22Rv1 (cell line): Measurements from ENCODE around the gene TMEM184A.

Source experiments
- H3K27ac ChIP-seq: fragments of 450-650 bp; 2 replicates; pipeline ENCODE4 v1.5.1; 2017
- CTCF ChIP-seq: fragments of 450-650 bp; IDR thresholded peaks from 2 replicates; pipeline ENCODE4 v1.5.1; 2017; ENCODE audit warnings: mild to moderate bottlenecking
- ZFX ChIP-seq: fragments of 450-650 bp; IDR thresholded peaks from 2 replicates; pipeline ENCODE4 v1.6.1; 2017; ENCODE audit warnings: antibody characterized with exemption, borderline replicate concordance

Gene TMEM184A

DNA sequence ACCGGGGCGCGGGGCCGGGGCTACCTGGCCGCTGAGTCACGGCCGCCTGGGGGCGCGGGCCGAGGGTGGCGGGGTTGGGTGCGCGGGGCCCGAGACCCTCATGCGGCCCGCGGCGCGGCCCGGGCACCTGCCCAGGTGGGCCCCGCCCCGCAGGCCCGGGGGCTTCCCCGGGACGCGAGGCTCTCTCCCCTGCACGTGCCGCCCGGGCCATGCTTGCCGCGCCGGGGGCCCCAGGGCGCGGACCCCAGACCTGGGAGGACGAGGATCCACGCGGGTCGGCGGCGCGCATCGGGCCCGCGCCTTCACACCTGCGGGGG is 25.1 kb downstream of the TMEM184A start:
- TF ChIP-seq CTCF: no peak
- TF ChIP-seq ZFX: no peak
- H3K27ac ChIP-seq: peak overlapping the region; percentile 93

- H3K27ac ChIP-seq: peak overlapping the region; percentile 93; the same call in 1 of the 2 replicates
- TF ChIP-seq ZFX: no peak
- no peak for TF ChIP-seq CTCF
These were observed 26.5 kb downstream of the TMEM184A start for GRCh38 chr7:1529383-1530116.

DNA sequence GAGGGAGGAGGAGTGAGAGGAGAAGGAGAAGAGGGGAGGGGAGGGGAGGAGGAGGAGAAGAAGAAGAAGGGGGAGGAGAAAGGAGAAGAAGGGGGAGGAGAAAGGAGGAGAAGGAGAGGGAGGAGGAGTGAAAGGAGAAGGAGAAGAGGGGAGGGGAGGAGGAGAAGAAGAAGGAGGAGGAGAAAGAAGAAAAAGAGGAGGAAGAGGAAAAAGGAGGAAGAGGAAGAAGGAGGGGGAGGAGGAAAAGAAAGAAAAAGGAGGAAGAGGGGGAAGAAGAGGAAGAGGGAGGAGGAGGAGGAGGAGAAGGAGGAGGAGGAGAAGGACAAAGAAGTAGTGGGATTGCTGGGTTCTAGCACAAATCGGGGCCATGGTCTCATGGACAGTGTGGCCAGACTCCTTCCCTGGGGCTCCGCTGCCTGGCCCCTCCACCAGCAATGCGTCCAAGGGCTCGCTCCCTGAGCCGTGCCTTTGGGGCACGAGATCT is 29.7 kb downstream of the TMEM184A start:
- H3K27ac ChIP-seq: no peak overlapping the region
- no peak for TF ChIP-seq CTCF
- no peak for TF ChIP-seq ZFX

DNA sequence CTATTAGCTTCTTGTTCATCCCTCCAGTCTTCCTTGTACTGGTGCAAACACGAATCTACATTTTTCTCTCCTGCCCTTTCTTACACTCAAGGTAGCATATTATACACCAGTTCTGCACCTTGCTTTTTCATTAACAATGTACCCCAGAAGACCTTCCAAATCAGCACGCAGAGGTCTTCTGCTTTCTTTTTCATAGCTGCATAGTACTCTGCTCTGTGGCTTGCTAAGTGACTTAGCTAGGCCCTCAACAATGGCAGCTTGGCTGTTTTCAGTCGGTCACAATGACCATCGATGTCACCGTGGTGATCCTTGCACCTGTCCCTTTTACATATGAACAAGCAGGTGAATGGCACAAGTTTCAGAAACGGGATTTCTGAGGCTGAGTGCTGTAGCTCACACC is 30.6 kb downstream of the TMEM184A start:
- TF ChIP-seq ZFX (no peak), CTCF (no peak)
- no peak overlapping the region for H3K27ac ChIP-seq

- H3K27ac ChIP-seq: no peak overlapping the region
- TF ChIP-seq ZFX (no peak), CTCF (no peak)
These were observed 32.2 kb downstream of the TMEM184A start for GRCh38 chr7:1523844-1524243.

DNA sequence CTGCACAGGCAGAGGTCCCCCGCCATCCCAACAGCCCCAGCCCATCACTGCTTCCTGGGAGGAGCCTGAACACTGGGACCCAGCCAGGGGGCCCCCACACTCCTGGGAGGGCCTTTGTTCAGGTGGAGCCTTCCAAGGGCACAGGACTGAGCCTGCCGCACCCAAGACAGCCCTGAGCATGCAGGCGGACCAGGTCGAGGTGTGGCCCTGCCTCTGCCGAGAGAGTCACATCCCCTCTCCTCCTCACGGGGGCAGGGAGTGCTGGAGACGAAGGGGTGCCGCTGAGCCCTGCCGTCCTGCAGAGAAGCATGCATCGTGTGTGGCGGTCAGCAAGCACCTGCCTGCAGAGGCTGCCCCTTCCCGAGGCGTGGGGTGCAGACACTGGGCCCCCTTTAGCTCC is 32.8 kb downstream of the TMEM184A start:
- H3K27ac ChIP-seq: no peak overlapping the region
- TF ChIP-seq ZFX (no peak), CTCF (no peak)

DNA sequence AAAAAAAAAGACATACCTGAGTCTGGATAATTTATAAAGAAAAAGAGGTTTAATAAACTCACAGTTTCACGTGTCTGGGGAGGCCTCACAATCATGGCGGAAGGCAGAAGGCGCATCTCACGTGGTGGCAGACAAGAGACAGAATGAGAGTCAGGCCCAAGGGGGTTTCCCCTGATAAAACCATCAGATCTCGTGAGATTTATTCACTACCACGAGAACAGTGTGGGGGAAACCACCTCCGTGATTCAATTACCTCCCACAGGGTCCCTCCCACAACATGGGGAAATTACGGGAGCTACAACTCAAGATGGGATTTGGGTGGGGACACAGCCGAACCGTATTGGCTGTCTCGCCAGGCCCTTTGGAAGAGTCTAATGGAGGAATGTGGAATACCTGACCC is 34.5 kb downstream of the TMEM184A start:
- H3K27ac ChIP-seq: no peak overlapping the region

More for the DNA sequence above, 34.5 kb downstream of the TMEM184A start:
- no peak for TF ChIP-seq CTCF
- TF ChIP-seq ZFX: no peak
